A549 treated with AZD9567 at 1 μM for 4 hours (cell line): ENCODE results near the gene MNT. TPM values are rescaled to one million over a fixed set of nuclear protein-coding genes. Genes with fewer than 3 reads are reported as not detected.

Experiments
- total RNA-seq: library from RNA; stranded (reverse); fragments of 200-300 nt; extraction: Qiagen RNA extraction; gene quantifications from 5 replicates; pipeline ENCODE4 v1.2.3, GENCODE V29; 2022; ENCODE audit not compliant: insufficient read depth

Gene MNT, protein sequence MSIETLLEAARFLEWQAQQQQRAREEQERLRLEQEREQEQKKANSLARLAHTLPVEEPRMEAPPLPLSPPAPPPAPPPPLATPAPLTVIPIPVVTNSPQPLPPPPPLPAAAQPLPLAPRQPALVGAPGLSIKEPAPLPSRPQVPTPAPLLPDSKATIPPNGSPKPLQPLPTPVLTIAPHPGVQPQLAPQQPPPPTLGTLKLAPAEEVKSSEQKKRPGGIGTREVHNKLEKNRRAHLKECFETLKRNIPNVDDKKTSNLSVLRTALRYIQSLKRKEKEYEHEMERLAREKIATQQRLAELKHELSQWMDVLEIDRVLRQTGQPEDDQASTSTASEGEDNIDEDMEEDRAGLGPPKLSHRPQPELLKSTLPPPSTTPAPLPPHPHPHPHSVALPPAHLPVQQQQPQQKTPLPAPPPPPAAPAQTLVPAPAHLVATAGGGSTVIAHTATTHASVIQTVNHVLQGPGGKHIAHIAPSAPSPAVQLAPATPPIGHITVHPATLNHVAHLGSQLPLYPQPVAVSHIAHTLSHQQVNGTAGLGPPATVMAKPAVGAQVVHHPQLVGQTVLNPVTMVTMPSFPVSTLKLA
- total RNA-seq: 11.5 to 18.2 TPM (median 16.1 TPM) in 5 replicates

DNA sequence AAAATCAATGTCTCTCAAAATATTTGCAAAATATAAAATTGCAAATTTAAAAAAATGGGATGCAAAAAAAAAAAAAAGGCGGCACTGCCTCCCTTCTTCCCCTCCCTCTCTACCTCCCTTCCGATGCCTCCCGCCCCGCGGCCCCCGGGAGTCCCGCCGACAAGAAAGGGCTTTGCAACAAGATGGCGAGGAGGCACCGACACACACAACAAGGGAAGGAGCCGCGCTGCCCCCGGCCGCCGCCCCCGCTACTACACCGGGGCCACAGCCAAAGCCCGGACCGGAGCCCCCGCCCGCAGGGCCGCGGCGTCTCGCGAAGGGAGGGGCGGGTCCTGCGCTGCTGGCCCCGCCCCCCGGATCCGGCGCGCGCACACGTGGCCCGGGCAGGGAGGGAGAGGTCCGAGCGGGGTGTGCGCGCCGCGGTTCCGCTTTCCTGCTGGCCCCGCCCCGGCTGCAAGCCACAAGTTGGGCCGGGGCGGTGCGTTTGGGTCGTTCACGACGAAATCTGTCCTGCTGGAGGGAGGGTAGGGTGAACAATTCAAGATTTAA is at the start of gene MNT:
Gene MNT, minus strand, starts transcription at position 184 of the 549 bp plus-strand sequence. CDS start 348 bp downstream, outside the sequence.

DNA sequence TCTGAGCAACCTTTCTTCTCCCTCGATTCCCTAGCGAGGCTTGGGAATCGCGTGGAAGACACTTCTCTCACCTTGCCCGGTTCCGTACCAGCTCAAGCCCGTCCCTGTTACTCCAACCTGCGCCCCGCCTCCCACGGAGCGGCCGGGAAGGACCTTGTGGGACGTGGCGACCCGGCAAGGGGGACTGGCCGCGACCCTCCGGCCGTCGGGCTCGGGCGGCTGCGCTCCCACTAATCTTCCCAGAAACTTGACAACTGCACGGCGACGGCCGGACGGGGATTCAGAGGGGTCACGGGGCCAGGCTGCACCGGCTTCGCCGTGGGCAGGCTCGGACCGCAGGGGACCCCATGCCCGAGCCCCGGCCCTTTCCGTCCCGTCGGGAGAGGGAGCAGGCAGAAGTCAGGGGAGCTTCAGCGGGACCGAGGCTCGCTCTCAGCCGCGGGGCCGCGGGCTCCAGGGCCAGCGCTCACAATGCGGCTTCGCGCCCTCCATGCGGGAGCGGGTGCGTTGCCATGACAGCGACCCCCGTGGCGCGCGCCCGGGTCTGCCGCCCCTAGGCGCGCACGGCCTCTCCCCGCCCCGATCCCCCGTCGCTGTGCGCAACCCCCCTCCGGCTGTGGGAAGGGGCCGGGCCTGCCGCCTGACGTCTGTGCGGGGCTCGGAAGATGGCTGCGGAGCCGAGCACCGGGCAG is 63.9 kb downstream of the MNT start, which contains the start of gene SGSM2:
Gene SGSM2, plus strand, starts transcription at position 650 of the 692 bp plus-strand sequence. CDS start 188 bp downstream, outside the sequence.

DNA sequence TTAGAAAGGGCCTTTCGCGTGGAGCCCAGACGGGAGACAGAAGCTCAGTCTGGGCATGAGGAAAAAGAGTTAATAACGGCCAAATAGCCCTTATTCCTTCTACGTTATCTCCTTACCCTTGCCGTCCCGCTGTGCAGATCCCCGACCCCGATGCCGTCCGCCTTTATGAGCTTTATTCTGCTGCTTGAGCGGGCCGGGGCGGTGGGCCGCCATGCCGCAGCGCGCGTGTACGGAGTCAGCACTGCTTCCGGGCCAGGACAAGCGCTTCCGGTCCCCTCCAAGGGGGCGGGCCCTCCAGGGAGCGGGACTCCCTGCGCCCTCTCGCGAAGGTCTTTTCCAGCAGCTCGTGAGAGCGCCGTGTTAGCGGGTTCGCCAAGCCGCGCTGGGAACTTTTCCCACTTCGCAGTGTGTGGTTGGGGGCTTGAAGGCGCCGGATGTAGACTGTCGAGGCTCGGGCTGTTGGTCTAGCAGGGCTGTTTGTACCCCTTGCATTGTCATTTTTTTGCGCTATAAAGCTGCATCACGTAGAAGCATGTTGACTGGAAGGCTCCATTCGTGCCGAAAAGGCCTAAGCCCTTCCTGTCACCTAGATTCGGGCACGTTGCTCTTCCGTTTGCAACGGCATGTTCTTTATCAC is 64.5 kb downstream of the MNT start, which contains the start of gene TSR1:
Gene TSR1, minus strand, starts transcription at position 243 of the 637 bp plus-strand sequence. Its CDS starts 30 bp downstream, at position 213.

Other genes with a start within 250 kb of the MNT start
- gene SMG6, start 97.3 kb downstream of the MNT start, total RNA-seq: 23.6 to 35.3 TPM (median 24.5 TPM) in 5 replicates
- 7.6 to 19.8 TPM (median 9.5 TPM) in 5 replicates for gene SRR, start 97.1 kb downstream of the MNT start, total RNA-seq
- gene TSR1, start 64.6 kb downstream of the MNT start, total RNA-seq: 57.9 to 77.6 TPM (median 61.3 TPM) in 5 replicates
- 39.3 to 49.6 TPM (median 44.7 TPM) in 5 replicates for gene SGSM2, start 63.6 kb downstream of the MNT start, total RNA-seq
- gene METTL16, start 110.8 kb upstream of the MNT start, total RNA-seq: 30.9 to 31.3 TPM (median 31.1 TPM) in 5 replicates
- 185 to 253 TPM (median 197 TPM) in 5 replicates for gene PAFAH1B1, start 192.6 kb upstream of the MNT start, total RNA-seq